NCI-H510A (cell line): ENCODE data around the gene NR0B1.

Experiments used
- DNase-seq: peaks from one replicate; lab custom pipeline; 2025; lab: John Stamatoyannopoulos, UW

NR0B1 gene

GRCh38 chrX:30270639-30271038 lies 38.6 kb downstream of the NR0B1 start:
- no peak for DNase-seq

GRCh38 chrX:30262763-30263162 lies 46.4 kb downstream of the NR0B1 start:
- no peak for DNase-seq

GRCh38 chrX:30261012-30261411 lies 48.2 kb downstream of the NR0B1 start:
- DNase-seq, result no peak

GRCh38 chrX:30259927-30260326 lies 49.3 kb downstream of the NR0B1 start:
- DNase-seq, result no peak
